ENCODE measurements around the gene RND3.

RND3 gene

DNA sequence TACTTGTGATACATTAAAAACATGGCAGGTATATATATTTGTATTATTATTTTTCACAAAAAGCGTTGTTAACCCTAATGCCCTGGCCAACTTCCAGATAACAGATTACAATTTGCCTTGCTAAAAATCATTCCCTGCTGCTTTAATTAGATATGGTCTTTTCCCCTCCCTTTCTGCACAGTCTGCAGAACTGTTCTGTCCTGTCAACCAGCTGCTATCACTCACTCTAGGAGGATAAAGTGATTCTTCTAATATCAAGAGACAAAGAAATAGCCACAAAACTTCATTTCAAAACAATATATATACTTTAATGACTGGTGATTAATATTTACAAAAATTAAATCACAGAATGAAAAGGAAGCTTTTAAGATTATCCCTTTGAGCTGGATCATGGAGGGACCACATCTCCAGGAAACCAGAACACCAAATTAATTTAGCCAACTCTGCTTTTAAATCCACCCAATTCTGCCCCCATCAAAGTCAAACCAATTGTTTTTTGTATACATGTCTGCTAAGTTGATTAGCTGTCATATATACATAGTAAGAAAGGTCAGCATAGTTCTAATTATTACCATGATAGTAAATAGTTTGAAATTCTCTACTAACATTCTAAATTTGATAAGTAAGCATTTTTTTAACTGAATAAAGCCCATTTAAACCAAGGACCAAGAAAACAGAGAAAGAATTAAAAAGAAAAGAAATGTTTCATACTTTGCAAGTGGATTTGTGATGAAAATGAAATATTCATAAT lies 55.7 kb downstream of the RND3 start:
- no peak for DNase-seq (ENCODE audit: extremely low spot score)
- POLR2A ChIA-PET: no interaction called here
- TF ChIP-seq FOXA1 (IDR thresholded peaks at IDR 0.05) (no peak), FOXM1 (IDR thresholded peaks at IDR 0.05; ENCODE audit: borderline replicate concordance) (no peak), SP1 (IDR thresholded peaks at IDR 0.05) (no peak), TARDBP (IDR thresholded peaks at IDR 0.05) (no peak), ELF4 (IDR thresholded peaks at IDR 0.05) (no peak), ARNT (IDR thresholded peaks at IDR 0.05) (no peak), LEF1 (IDR thresholded peaks at IDR 0.05; ENCODE audit: borderline replicate concordance) (no peak), HDGF (IDR thresholded peaks at IDR 0.05; ENCODE audit: borderline replicate concordance) (no peak), FOXK2 (IDR thresholded peaks at IDR 0.05) (no peak), BHLHE40 (IDR thresholded peaks at IDR 0.05; ENCODE audit: borderline replicate concordance) (no peak), L3MBTL2 (conservative IDR thresholded peaks at IDR 0.05) (no peak), CTBP1 (IDR thresholded peaks at IDR 0.05; ENCODE audit: borderline replicate concordance) (no peak), SUZ12 (IDR thresholded peaks at IDR 0.05) (no peak), ZNF384 (IDR thresholded peaks at IDR 0.05) (no peak), NFRKB (IDR thresholded peaks at IDR 0.05) (no peak)
- TF ChIP-seq, protein P1, sequence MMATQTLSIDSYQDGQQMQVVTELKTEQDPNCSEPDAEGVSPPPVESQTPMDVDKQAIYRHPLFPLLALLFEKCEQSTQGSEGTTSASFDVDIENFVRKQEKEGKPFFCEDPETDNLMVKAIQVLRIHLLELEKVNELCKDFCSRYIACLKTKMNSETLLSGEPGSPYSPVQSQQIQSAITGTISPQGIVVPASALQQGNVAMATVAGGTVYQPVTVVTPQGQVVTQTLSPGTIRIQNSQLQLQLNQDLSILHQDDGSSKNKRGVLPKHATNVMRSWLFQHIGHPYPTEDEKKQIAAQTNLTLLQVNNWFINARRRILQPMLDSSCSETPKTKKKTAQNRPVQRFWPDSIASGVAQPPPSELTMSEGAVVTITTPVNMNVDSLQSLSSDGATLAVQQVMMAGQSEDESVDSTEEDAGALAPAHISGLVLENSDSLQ (IDR thresholded peaks at IDR 0.05): no peak
- CTCF ChIA-PET: no interaction called here

DNA sequence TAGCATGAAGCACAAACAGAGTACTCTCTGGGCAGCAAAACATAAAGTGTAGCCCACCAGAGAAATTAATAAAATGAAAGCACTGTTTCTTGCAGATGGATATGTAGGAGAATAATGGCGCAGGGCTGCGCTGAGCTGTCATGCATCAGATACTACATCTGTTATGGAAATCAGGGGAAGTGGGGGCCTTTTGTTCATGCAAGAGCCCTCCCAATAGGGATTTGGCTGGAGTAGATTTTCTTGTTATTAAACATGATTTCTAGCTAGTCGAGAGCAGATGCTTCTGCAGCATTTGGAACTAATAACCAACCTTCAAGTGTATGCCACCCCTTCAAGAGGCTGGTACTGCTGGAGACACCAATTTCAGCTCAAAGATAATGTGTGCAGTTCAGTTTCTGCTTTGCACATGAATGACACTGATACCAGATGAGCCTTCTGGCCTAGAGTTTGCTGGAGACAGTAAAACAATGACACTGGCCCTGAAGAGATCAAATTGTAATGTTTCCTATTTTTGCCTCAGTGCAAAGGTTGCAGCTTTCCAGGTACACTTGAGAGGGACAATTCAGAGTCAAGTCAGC lies 58.0 kb downstream of the RND3 start:
- DNase-seq (ENCODE audit: extremely low spot score): no peak
- TF ChIP-seq ARNT (IDR thresholded peaks at IDR 0.05) (no peak), CTBP1 (IDR thresholded peaks at IDR 0.05; ENCODE audit: borderline replicate concordance) (no peak), TARDBP (IDR thresholded peaks at IDR 0.05) (no peak), BHLHE40 (IDR thresholded peaks at IDR 0.05; ENCODE audit: borderline replicate concordance) (no peak), FOXK2 (IDR thresholded peaks at IDR 0.05) (no peak), NFRKB (IDR thresholded peaks at IDR 0.05) (no peak), SUZ12 (IDR thresholded peaks at IDR 0.05) (no peak), FOXM1 (IDR thresholded peaks at IDR 0.05; ENCODE audit: borderline replicate concordance) (no peak), ELF4 (IDR thresholded peaks at IDR 0.05) (no peak), HDGF (IDR thresholded peaks at IDR 0.05; ENCODE audit: borderline replicate concordance) (no peak), ZNF384 (IDR thresholded peaks at IDR 0.05) (no peak), SP1 (IDR thresholded peaks at IDR 0.05) (no peak), FOXA1 (IDR thresholded peaks at IDR 0.05) (no peak)
- TF ChIP-seq, protein P1 (IDR thresholded peaks at IDR 0.05): no peak
- ChIA-PET CTCF (no interaction called here), POLR2A (no interaction called here)

DNA sequence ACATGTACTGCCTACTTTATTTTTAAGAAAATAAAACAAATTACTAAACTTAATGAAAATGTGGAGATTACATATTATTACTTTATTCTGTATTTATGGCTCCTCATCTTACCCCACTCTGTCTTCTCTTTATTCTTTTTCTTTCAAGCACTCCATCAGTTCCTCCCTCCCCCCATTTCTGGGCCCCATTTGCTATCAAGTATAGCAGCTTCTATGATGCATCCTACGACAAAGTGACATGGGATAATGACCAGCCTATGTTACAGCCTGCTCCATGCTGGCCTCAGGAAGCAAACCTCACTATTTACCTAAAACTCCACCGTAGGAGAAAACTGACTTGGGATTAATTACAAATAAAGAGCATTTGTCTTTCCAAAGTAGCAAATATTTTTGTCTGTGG lies 58.8 kb downstream of the RND3 start:
- ChIA-PET CTCF (no interaction called here), POLR2A (no interaction called here)

DNA sequence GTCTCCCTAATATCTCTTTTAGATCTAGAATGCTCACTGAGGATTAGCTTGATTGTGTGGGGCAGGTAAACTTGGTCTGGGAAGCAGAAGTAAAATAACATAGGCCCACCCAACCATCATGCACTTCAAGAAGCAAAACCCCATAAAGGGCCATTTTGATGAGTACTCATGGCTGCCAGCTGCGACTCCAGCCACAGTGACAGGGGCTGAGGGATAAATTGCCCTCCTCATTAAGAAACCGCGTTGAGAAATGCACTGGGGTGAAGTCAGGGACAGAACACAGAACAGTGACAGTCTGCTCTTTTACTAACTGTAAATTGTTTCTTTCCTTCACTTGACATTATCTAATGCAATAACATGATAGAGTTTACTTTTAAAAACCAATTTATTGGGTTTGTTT lies 60.2 kb downstream of the RND3 start:
- ChIA-PET POLR2A (no interaction called here), CTCF (no interaction called here)
- no peak for DNase-seq (ENCODE audit: extremely low spot score)
- no peak for TF ChIP-seq TARDBP (IDR thresholded peaks at IDR 0.05)
- no peak for TF ChIP-seq SUZ12 (IDR thresholded peaks at IDR 0.05)
- TF ChIP-seq, protein P1 (IDR thresholded peaks at IDR 0.05): no peak
- no peak for TF ChIP-seq NFRKB (IDR thresholded peaks at IDR 0.05)
- no peak for TF ChIP-seq ELF4 (IDR thresholded peaks at IDR 0.05)
- no peak for TF ChIP-seq FOXA1 (IDR thresholded peaks at IDR 0.05)
- TF ChIP-seq ARNT (IDR thresholded peaks at IDR 0.05): no peak
- no peak for TF ChIP-seq SP1 (IDR thresholded peaks at IDR 0.05)
- TF ChIP-seq HDGF (IDR thresholded peaks at IDR 0.05; ENCODE audit: borderline replicate concordance): no peak

More for the DNA sequence above, 58.8 kb downstream of the RND3 start:
- DNase-seq (ENCODE audit: extremely low spot score): no peak
- TF ChIP-seq ELF4 (IDR thresholded peaks at IDR 0.05) (no peak), FOXK2 (IDR thresholded peaks at IDR 0.05) (no peak), BHLHE40 (IDR thresholded peaks at IDR 0.05; ENCODE audit: borderline replicate concordance) (no peak), L3MBTL2 (conservative IDR thresholded peaks at IDR 0.05) (no peak), FOXA1 (IDR thresholded peaks at IDR 0.05) (no peak), TARDBP (IDR thresholded peaks at IDR 0.05) (no peak)
- TF ChIP-seq, protein P1 (IDR thresholded peaks at IDR 0.05): no peak

DNA sequence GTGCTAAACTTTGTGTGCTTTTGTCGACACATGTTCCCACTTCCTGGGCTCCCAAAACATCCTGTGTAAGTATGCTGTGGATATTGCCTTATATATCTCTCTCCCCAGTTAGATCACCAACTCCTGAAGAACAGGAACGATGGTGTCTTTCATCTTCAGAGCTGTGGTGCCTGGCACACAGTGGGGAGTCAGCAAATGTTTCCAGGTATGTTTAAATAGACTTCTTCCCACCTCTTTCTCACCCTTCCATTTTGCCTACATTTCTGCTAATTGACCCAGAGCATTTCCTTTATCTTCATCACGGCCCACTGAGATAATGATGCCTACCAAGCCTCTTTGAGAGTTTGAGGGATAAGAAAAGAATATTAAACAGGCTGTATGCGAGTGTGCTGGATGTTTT lies 60.7 kb downstream of the RND3 start:
- CTCF ChIA-PET: no interaction called here

DNA sequence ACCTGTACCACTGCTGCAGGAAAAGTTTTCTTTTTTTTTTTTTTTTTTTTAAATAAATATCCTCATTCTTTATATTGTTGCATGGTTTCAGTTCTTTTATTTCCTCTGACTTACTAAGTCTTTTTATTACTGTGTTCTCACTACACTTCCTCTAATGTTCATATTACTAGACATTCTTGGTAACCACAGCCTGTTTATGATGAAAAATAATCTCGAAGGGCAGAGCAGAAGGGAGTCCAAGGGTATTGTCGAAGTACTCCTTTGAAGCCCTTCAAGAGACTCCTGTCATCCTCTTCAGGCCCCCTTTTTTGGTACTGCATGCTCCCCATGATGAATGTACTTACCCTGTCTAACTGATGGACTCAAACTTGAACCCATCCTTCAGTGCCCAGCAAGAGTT lies 61.2 kb downstream of the RND3 start:
- DNase-seq (ENCODE audit: extremely low spot score): no peak
- TF ChIP-seq SP1 (IDR thresholded peaks at IDR 0.05): no peak
- TF ChIP-seq TARDBP (IDR thresholded peaks at IDR 0.05): no peak
- no peak for TF ChIP-seq CTBP1 (IDR thresholded peaks at IDR 0.05; ENCODE audit: borderline replicate concordance)
- TF ChIP-seq BHLHE40 (IDR thresholded peaks at IDR 0.05; ENCODE audit: borderline replicate concordance): no peak
- no peak for TF ChIP-seq FOXK2 (IDR thresholded peaks at IDR 0.05)
- TF ChIP-seq ARNT (IDR thresholded peaks at IDR 0.05): no peak
- no peak for TF ChIP-seq NFRKB (IDR thresholded peaks at IDR 0.05)
- TF ChIP-seq ZNF384 (IDR thresholded peaks at IDR 0.05): no peak
- TF ChIP-seq HDGF (IDR thresholded peaks at IDR 0.05; ENCODE audit: borderline replicate concordance): no peak
- no peak for TF ChIP-seq LEF1 (IDR thresholded peaks at IDR 0.05; ENCODE audit: borderline replicate concordance)
- TF ChIP-seq, protein P1 (IDR thresholded peaks at IDR 0.05): no peak
- TF ChIP-seq L3MBTL2 (conservative IDR thresholded peaks at IDR 0.05): no peak
- no peak for TF ChIP-seq SUZ12 (IDR thresholded peaks at IDR 0.05)
- no peak for TF ChIP-seq FOXA1 (IDR thresholded peaks at IDR 0.05)
- TF ChIP-seq FOXM1 (IDR thresholded peaks at IDR 0.05; ENCODE audit: borderline replicate concordance): no peak
- TF ChIP-seq ELF4 (IDR thresholded peaks at IDR 0.05): no peak
- ChIA-PET CTCF (no interaction called here), POLR2A (no interaction called here)

More for the DNA sequence above, 60.7 kb downstream of the RND3 start:
- no peak for TF ChIP-seq ELF4 (IDR thresholded peaks at IDR 0.05)
- TF ChIP-seq CTBP1 (IDR thresholded peaks at IDR 0.05; ENCODE audit: borderline replicate concordance): no peak
- TF ChIP-seq ZNF384 (IDR thresholded peaks at IDR 0.05): no peak
- TF ChIP-seq FOXA1 (IDR thresholded peaks at IDR 0.05): no peak
- no peak for DNase-seq (ENCODE audit: extremely low spot score)
- POLR2A ChIA-PET: no interaction called here
